Measurements from ENCODE around the gene HPSE.
A peak's percentile ranks its signal among the peaks of the same experiment; 100 is the strongest.
"Not testable (repeated sequence)": the region's sequence is repeated elsewhere in the genome, so short reads cannot be mapped to it uniquely, and the experiment has no call there.

The HPSE gene

GRCh38 chr4:83331956-83332355 is 2.7 kb downstream of the HPSE start:
- DNase-seq (ENCODE audit: low spot score) = no peak

DNA sequence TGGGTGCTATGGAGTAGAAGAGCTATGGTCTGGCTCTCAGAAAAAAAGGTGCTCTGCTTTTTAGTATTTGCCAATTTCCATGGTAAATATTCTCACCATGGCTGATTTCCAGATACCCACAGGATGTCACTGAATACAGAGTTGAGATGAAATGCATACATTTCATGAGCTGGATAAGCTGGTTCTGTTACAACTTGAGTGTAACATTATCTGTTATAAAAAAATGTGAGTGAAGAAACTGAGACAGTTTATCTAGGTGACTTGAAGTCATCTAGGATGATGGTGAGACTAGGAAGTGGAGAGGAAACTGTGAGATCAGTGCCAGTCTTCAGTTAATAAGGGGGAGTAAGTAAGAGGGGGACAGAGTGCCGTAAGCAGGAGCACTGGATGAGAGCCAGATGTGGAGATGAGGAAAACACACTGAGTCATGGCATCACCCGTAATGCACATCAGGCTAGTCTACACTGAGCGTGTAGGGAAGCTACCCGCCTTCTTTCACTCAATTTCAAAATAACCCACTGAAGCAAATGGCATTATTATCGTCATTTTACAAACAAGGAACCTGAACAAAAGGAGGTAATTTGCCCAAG is 5.0 kb downstream of the HPSE start:
- no peak for DNase-seq (ENCODE audit: low spot score)

DNA sequence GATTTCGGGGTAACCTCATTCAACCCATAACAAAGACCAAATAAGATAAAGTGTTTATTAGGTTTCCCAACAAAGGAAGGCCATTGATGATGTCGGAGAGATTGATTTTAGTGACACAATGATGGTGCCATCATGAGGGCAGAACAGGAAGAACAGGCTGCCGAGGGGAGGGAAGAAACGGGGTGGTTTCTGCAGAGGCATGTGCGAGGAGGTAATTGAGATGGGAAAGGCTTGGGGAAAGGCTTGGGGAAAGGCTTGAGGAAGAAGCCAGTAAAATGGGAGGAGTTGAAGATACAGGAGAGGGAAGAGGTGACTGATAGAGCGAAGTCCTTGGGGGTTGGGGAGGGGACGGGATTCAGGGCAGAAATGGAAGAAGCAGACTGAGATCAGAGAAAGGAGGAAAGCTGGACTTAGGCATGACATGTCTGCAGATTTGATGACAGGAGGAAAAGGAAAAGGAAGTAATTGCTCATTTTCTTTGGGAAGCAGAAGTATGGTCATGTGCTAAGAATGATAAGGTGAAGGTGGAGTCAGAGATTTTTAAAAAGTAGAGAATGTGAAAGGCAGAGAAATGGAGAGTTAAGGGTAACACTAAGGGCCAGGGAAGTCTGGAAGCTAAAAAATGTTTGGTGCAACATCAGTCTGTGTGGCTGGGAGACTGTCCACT is 6.0 kb downstream of the HPSE start:
- DNase-seq (ENCODE audit: low spot score) = no peak

GRCh38 chr4:83326546-83326945 is 8.1 kb downstream of the HPSE start:
- no peak for DNase-seq (ENCODE audit: low spot score)

DNA sequence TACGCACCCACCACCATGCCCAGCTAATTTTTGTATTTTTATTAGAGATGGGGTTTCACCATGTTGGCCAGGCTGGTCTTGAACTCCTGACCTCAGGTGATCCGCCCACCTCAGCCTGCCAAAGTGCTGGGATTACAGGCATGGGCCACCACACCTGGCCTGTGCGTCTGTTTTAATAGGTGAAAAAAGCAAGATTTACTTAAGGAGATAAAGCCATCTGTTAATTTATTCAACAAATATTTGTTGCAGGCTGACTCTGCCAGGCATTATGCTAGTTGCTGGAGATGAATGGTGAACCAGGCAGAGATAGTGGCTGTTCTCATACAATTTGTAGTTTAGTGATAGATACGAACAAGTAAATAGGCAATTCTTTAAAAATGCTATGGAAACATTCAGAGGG is 9.3 kb downstream of the HPSE start:
- DNase-seq (ENCODE audit: low spot score) = not testable (repeated sequence)

- DNase-seq (ENCODE audit: low spot score) = no peak
These were observed 11.5 kb downstream of the HPSE start for GRCh38 chr4:83323136-83323535.

GRCh38 chr4:83320548-83320947 is 14.1 kb downstream of the HPSE start:
- peak; percentile 7 for DNase-seq (ENCODE audit: low spot score)

DNA sequence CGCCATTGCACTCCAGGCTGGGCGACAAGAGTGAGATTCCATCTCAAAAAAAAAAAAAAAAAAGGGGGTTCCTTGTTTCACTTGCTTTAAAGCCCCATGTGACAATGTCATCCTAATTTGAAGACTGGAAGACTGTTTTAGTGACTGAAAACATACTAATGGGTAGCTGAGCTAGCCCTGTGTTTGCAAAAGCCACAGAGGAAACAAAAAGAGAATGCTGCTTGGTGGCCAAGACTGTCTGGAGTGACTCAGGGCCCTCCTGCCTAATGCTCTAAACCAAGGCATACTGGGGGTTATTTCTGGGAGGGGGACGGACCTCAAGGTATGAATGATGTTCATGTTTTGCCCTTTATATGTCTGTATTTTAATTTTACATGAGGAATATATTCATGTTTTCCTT is 16.0 kb downstream of the HPSE start:
- DNase-seq (ENCODE audit: low spot score) = no peak

GRCh38 chr4:83317671-83318070 is 17.0 kb downstream of the HPSE start:
- no peak for DNase-seq (ENCODE audit: low spot score)

GRCh38 chr4:83316459-83317165 is 18.0 kb downstream of the HPSE start:
- no peak for DNase-seq (ENCODE audit: low spot score)

DNA sequence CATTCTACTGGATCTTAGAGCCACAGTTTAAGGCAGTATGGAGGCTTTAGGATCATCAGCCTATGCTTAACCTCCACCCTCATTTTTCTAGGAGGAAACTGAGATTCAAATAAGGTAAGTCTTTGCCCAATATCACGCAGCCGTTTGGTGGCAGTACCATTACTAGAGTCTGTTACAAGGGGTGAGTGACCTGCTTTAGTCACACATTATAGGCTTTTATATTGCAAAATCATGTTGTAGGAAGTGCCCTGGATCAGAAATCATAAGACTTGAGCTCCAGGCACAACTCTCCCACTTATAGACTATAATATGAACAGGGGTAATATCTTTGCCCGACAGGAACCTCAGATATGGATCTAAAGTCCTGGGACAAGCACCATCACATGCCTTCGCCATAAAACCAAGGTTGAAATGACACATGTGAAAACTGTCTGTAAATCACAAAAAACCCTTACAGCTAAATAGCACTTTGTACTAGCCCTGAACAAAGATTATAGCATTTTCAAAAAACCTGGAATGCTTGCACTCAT is 19.2 kb downstream of the HPSE start:
- DNase-seq (ENCODE audit: low spot score) = no peak

GRCh38 chr4:83308672-83309071 is 26.0 kb downstream of the HPSE start:
- no peak for DNase-seq (ENCODE audit: low spot score)

- no peak for DNase-seq (ENCODE audit: low spot score)
These were observed 26.7 kb downstream of the HPSE start for GRCh38 chr4:83307920-83308319.

DNA sequence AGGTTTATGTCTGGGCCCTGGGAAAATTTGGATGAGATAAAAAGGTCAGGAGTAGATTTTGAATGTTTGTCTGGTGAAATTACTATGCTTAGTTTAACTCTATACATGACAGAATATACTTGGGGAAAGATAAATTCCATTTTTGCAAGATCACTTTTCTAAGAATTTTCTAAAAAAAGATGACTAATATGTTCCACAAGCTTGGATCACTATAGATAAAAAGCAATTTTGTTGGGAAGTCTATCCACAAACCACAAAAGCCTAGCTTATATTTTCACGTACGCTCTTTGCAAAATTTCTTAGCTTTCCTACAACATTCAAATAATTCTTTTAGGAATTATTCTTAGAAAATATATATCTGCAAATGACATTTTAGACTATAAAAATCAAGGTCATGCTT is 29.5 kb downstream of the HPSE start:
- no peak for DNase-seq (ENCODE audit: low spot score)

DNA sequence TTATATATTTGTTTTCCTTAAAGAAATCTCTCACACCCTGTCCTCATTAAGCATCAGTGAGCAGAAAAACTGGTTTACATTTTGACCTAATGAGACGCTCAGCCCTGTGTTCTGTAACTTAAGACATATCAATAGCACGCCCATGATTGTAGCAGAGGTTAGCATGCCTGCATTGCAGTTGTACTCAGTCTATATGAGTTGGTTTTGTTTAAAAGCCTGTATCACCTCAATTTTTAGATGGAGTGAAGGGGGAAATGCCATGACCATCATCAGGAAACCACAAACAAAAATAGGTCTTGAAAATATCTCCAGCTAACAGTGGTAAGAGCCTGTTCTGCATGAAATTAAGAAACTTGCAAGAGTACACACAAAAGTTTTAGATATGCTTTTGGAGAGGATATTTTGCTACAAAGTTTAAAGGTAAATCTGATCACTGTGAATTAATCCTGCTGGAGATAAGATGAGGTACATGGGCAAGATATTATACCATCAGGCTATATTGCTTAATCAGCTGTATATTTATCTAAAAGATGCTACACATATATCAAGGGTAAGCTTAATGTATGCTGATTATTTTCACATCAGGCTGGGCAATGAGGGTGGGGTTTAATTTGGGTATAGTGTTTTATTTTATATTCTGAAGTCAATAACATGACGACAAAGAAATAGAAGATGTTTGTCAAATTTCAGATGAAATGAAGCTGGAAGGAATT is 36.9 kb downstream of the HPSE start:
- peak; percentile 3 for DNase-seq (ENCODE audit: low spot score)

- DNase-seq (ENCODE audit: low spot score) = no peak
These were observed 41.2 kb downstream of the HPSE start for GRCh38 chr4:83293305-83294046.

DNA sequence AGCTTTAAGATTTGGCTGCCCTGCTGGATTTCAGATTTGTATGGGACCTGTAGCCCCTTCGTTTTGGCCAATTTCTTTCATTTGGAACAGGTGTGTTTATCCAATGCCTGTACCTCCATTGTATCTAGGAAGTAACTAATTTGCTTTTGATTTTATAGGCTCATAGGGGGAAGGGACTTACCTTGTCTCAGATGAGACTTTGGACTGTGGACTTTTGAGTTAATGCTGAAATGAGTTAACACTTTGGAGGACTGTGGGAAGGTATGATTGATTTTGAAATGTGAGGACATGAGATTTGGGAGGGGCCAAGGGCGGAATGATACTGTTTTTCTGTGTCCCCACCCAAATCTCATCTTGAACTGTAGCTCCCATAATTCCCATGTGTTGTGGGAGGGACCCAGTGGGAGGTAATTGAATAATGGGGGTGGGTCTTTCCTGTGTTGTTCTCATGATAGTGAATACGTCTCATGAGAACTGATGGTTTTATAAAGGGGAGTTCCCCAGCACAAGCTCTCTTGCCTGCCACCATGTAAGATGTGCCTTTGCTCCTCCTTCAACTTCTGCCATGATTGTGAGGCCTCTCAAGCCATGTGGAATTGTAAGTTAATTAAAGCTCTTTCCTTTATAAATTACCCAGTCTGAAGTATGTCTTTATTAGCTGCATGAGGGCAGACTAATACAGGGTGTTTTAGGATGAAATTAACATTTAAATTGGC is 44.4 kb downstream of the HPSE start:
- not testable (repeated sequence) for DNase-seq (ENCODE audit: low spot score)

- DNase-seq (ENCODE audit: low spot score) = not testable (repeated sequence)
These were observed 46.3 kb downstream of the HPSE start for GRCh38 chr4:83288381-83288780.

GRCh38 chr4:83285055-83285407 is 49.6 kb downstream of the HPSE start:
- DNase-seq (ENCODE audit: low spot score) = peak; percentile 23

GRCh38 chr4:83284193-83285054 is 50.2 kb downstream of the HPSE start, which contains the start of gene COQ2:
Gene COQ2 (minus strand): TSS chr4:83284798. CDS start chr4:83284764, 34 bp downstream.
- peak; percentile 91 for DNase-seq (ENCODE audit: low spot score)

Measured in CD4-positive, alpha-beta T cell treated with Interleukin-6 at 100 ng/mL for 8 hours (primary cell).